Measurements from ENCODE around the gene ZNF618. TPM values are rescaled to one million over a fixed set of nuclear protein-coding genes. Genes with fewer than 3 reads are reported as not detected.
A peak's percentile ranks its signal among the peaks of the same experiment; 100 is the strongest.

The ZNF618 gene
- total RNA-seq, 1 donor from 2014 or later, result 7.4 TPM

- DNase-seq (ENCODE audit: extremely low spot score in 2 of 2), result peak in 1 of 2 donors; percentile 79
- intact Hi-C loops (cut with DNase I), result no loop called here
- no peak overlapping the region for H3K27ac ChIP-seq
- TF ChIP-seq POLR2AphosphoS5 (IDR thresholded peaks at IDR 0.05; ENCODE audit: insufficient read depth in 1 of 2, low read depth in 1 of 2), result no peak
- TF ChIP-seq POLR2A (IDR thresholded peaks at IDR 0.05), result no peak
- TF ChIP-seq CTCF (IDR thresholded peaks at IDR 0.05), result no peak
- H3K36me3 ChIP-seq, result no peaks in the 10 kb centered on the region
- no peak overlapping the region for H3K4me3 ChIP-seq
- H3K4me1 ChIP-seq, result no peaks in the 10 kb centered on the region
- H3K9me3 ChIP-seq, result no peaks in the 10 kb centered on the region
- no peaks in the 10 kb centered on the region for H3K27me3 ChIP-seq
Observed at GRCh38 chr9:113934167-113934828, 58.2 kb downstream of the ZNF618 start.

- Histone ChIP-seq H3K27me3 (no peaks in the 10 kb centered on the region), H3K4me1 (no peaks in the 10 kb centered on the region), H3K9me3 (no peaks in the 10 kb centered on the region), H3K36me3 (no peaks in the 10 kb centered on the region), H3K27ac (no peak overlapping the region), H3K4me3 (no peak overlapping the region)
- peak; percentile 79 to 89 for DNase-seq (ENCODE audit: extremely low spot score in 2 of 2)
- no peak for TF ChIP-seq POLR2A (IDR thresholded peaks at IDR 0.05)
- no peak for TF ChIP-seq CTCF (IDR thresholded peaks at IDR 0.05)
- TF ChIP-seq POLR2AphosphoS5 (IDR thresholded peaks at IDR 0.05; ENCODE audit: insufficient read depth in 1 of 2, low read depth in 1 of 2), result no peak
- intact Hi-C loops (cut with DNase I), result no loop called here
Observed at GRCh38 chr9:113934829-113935676, 58.9 kb downstream of the ZNF618 start.

GRCh38 chr9:113935677-113936380, 59.7 kb downstream of the ZNF618 start:
- no peaks in the 10 kb centered on the region for H3K9me3 ChIP-seq
- H3K4me1 ChIP-seq, result no peaks in the 10 kb centered on the region
- H3K27me3 ChIP-seq, result no peaks in the 10 kb centered on the region
- TF ChIP-seq POLR2AphosphoS5 (IDR thresholded peaks at IDR 0.05; ENCODE audit: insufficient read depth in 1 of 2, low read depth in 1 of 2), result no peak
- TF ChIP-seq POLR2A (IDR thresholded peaks at IDR 0.05), result no peak
- no peak for TF ChIP-seq CTCF (IDR thresholded peaks at IDR 0.05)
- no peaks in the 10 kb centered on the region for H3K36me3 ChIP-seq
- no peak overlapping the region for H3K27ac ChIP-seq
- no peak overlapping the region for H3K4me3 ChIP-seq
- intact Hi-C loops (cut with DNase I), result no loop called here
- DNase-seq (ENCODE audit: extremely low spot score in 2 of 2), result peak in 1 of 2 donors; percentile 77

- intact Hi-C loops (cut with DNase I), result no loop called here
- Histone ChIP-seq H3K4me1 (peaks cover 8% of the 10 kb centered on the region), H3K4me3 (no peak overlapping the region), H3K36me3 (no peaks in the 10 kb centered on the region), H3K27me3 (no peaks in the 10 kb centered on the region), H3K27ac (no peak overlapping the region), H3K9me3 (no peaks in the 10 kb centered on the region)
- no peak for TF ChIP-seq POLR2A (IDR thresholded peaks at IDR 0.05)
- no peak for TF ChIP-seq CTCF (IDR thresholded peaks at IDR 0.05)
- no peak for TF ChIP-seq POLR2AphosphoS5 (IDR thresholded peaks at IDR 0.05; ENCODE audit: insufficient read depth in 1 of 2, low read depth in 1 of 2)
- DNase-seq (ENCODE audit: extremely low spot score in 2 of 2), result no peak
Observed at GRCh38 chr9:113940077-113940476, 64.0 kb downstream of the ZNF618 start.

Measured in vagina (tissue), 2 donors.